ENCODE data around the gene WDR74.
A peak's percentile ranks its signal among the peaks of the same experiment; 100 is the strongest.
"Not testable (repeated sequence)": the region's sequence is repeated elsewhere in the genome, so short reads cannot be mapped to it uniquely, and the experiment has no call there.

WDR74 gene

GRCh38 chr11:62859281-62859703, 19.9 kb upstream of the WDR74 start:
- DNase-seq, result not testable (repeated sequence)

- no peak for DNase-seq
These were observed 18.8 kb upstream of the WDR74 start for GRCh38 chr11:62858201-62858600.

DNA sequence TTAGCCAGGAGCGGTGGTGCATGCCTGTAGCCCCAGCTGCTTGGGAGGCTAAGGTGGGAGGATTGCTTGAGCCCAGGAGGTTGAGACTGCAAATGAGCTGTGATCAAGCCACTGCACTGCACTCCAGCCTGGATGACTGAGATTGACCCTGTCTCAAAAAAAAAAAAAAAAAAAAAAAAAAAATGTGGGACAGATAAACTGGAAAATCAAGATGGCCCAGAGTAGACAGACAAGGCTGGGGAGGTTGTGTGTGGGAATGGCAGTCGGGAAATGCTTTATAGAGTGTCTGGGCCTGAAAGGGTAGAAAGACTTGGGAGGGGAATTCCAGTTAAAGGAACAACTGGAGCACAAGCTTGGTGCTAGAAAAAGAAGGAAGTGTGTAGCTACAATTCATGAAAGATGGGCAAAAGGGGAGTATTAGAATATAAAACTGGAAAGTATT, 18.2 kb upstream of the WDR74 start:
- DNase-seq, result no peak

DNA sequence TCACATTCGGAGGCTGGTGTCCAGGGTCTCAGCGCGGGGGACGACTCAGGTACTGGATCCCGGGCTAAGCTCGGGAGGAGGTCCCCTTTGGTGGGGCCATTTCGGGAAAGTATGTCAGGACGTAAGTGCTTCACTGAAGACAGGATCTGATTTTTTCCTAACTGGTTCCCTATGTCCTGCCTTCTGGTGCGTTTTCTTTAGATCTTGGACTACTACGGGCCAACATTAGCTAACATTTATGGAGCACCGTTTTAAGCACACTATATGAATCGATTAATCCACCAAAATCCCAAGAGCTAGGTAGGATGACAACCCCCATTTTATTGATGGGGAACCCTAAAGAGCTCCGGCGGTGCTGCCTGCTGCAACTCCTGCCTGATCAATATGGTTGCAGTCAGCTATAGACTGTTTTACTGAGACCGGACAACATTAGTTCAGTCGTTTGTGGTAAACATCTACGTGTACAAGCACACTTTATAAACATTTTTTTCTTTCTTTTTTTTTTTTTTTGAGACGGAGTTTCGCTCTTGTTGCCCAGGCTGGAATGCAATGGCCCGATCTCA, 17.0 kb upstream of the WDR74 start:
- DNase-seq, result no peak

DNA sequence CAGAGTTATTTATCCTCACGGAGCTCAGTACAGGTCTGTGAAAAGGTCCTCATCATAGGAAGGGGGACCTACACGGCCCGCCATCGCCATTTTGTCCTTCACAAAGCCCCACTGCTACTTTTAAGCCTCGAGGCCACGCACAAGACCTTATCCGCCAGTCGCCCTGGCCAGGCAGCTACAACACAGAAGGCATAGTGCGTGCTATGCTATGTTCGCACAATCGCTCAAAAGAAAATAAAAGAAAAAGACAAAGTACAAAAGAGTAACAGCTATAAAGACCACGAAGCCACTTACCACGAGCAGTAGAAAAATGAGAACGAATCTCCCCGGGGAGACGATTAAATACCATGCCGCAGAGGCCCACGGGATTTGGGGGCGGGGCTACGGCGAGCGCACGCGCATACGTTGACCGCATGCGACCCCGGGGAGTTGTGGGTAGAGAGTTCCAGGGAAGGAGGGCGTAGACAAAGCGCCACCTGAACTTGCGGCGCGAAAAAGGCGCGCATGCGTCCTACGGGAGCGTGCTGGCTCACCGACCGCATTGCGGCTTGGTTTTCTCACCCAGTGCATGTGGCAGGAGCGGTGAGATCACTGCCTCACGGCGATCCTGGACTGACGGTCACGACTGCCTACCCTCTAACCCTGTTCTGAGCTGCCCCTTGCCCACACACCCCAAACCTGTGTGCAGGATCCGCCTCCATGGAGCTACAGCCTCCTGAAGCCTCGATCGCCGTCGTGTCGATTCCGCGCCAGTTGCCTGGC, 16.4 kb upstream of the WDR74 start:
- peak; percentile 95 to 99 (median 98) for DNase-seq

GRCh38 chr11:62854825-62855570, 15.6 kb upstream of the WDR74 start:
- DNase-seq, result peak in 1 of 6 experiments; percentile 51

- DNase-seq, result no peak
These were observed 14.8 kb upstream of the WDR74 start for GRCh38 chr11:62854013-62854824.

GRCh38 chr11:62853279-62853965, 14.0 kb upstream of the WDR74 start:
- no peak for DNase-seq

DNA sequence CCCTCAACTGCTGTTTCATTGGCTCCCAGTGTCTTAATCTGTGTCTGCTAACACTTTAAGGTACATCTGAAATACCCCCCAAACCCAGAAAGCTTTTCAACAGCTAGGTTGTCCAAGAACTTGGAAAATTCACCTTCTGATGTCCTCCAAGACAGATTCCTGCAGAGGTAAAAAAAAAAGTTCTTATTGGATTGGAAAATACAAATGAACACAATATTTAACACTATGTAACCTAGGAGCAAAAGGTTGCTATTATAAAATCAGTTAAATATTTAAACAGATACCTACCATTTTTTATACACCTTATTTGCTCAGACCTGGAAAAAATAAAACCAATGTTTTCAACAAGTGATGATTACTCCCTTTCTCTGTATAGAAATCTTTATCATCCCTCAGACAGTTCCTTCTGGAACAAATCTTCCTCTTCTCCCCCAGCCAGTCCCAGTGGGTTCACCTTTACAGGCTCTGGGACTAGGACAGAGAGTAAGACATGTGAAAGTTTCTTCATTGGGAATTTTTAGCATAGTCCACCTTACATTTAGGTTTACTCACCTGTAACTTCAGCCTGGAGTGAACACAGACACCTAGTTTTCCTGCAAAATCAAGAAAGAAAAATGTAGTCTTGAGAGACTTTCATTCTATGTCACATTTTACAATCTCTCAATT, 13.3 kb upstream of the WDR74 start:
- no peak for DNase-seq

DNA sequence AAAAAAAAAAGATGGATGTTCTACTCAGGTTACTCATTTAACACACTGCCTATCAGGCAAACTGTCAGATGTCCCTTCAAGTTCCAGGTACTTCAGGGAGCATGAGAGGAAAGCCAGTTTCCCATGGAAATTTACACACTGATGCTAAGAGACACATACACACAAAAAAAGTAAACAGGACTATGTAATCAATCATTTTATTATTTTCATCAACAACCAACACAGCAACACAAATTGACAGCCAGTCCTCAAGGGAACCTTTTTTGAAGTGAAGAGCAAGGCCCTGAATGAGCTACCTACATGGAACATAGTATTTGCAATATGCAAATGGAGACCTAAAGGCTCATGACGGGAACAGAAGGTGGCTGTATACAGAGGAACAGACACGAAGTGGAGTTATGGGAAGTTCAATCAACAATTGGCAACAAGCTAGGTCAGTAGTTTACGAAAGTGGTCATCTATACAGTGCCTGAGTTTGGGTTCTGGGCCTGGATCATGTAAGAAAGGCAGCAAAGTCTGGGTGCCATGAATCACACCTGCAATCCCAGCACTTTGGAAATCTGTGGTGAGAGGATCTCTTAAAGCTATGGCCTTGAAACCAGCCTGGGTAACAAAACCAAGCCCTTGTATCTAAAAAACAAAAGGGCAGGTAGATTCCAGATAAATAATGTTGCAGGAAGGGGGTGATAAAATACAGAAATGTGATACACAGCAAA, 12.6 kb upstream of the WDR74 start:
- peak in 2 of 6 experiments; percentile 21 to 34 for DNase-seq

GRCh38 chr11:62850911-62851806, 11.8 kb upstream of the WDR74 start:
- no peak for DNase-seq

DNA sequence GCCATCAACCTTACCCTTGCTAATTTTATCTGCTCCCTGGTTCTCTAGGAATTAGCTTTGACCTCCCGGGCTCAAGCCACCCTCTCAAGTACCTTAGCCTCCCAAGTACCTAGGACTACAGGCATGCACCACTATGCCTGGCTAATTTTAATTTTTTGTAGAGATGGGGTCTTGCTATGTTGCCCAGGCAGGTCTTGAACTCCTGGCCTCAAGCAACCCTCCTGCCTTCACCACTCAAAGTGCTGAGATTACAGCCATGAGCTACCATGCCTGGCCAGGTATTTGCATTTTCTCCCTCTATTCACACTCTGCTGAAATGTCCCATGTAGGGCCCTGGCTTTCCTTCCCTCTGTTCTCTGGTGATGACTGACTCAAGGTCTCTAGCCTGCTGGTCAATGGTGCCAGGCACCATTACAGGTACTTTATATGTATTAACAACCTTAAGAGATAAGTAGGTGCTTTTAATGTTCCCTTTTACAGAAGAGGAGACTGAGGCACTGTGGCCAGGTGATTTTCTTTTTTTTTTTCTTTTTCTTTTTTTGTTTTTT, 8.5 kb upstream of the WDR74 start:
- DNase-seq, result no peak

- no peak for DNase-seq
These were observed 6.8 kb upstream of the WDR74 start for GRCh38 chr11:62846177-62846576.

- DNase-seq, result no peak
These were observed 4.8 kb upstream of the WDR74 start for GRCh38 chr11:62844154-62844553.

DNA sequence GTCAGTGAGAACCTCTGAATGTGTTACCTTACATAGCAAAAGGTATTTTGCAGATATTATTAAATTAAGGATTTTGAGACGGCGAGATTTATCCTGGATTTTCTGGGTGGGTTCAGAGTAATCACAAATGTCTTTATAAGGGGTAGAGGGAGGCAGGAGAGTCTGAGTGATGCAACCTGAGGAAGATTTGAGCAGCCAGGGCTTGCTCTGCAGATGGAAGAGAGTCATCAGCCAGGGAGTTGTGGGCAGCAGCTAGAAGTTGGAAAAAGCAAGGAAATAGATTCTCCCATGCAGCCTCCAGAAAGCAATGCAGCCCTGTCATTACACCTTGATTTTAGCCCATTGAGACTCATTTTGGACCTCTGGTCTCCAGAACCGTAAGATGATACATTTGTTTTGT, 4.1 kb upstream of the WDR74 start:
- no peak for DNase-seq

GRCh38 chr11:62842891-62843290, 3.5 kb upstream of the WDR74 start:
- DNase-seq, result not testable (repeated sequence)

- peak in 4 of 6 experiments; percentile 18 to 61 (median 42) for DNase-seq
These were observed 2.9 kb upstream of the WDR74 start for GRCh38 chr11:62842171-62842741.

GRCh38 chr11:62841361-62842170, 2.2 kb upstream of the WDR74 start:
- DNase-seq, result peak; percentile 77 to 97 (median 89)
